GM19324 (cell line): ENCODE results near the gene GTPBP1.

Experiments
- ATAC-seq: cut with Tn5 transposase; IDR thresholded peaks from one replicate; pipeline ENCODE4 v1.9.1; 2021; ENCODE audit warnings: mild to moderate bottlenecking, moderate library complexity; ENCODE audit not compliant: unreplicated experiment, low FRiP score

GTPBP1 gene

DNA sequence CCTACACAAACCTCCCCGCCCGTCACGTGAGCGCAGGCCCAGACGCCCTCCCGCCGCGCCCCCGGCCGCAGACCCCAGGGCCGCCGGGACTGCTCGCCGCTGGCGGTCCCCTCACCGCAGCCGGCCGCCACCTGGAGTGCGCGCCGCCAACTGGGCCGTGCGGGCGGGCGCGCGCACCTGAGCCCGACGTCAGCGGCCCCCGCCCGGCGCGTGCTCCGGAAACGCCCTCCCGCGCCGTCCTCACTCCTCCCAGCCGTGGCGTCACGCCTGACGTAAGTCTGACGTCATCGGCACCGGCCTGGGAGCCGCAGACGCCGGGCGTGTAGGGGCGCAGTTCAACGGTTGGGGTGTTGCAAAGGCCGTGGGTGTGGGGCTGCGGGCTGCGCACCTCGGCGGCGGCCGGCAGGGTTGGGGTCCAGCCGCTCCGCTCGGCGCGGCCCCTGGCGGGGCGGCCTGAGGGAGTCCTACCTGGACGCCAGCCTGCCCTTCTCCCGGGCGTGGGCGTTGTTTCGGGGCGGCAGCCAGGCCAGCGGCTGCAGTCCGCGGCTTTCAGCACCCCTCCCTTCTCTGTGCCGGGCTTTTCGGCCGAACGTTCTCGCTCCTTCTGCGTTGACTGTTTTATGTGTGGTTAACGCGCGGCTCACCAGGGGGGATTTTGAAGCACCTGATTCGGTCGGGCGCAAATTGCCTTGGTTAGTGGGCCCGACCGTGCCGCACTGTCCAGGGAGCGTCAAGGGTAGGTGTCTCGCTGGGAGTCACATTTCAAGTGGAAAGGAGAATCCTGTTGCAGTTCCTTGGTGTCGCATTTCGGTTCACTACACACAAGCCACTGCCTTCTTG is 4.7 kb upstream of the GTPBP1 start, which contains the start of gene JOSD1:
JOSD1 (minus strand) TSS at position 155 of the 840 bp plus-strand sequence. CDS start 956 bp downstream, outside the sequence.
- peak; percentile 47 for ATAC-seq

DNA sequence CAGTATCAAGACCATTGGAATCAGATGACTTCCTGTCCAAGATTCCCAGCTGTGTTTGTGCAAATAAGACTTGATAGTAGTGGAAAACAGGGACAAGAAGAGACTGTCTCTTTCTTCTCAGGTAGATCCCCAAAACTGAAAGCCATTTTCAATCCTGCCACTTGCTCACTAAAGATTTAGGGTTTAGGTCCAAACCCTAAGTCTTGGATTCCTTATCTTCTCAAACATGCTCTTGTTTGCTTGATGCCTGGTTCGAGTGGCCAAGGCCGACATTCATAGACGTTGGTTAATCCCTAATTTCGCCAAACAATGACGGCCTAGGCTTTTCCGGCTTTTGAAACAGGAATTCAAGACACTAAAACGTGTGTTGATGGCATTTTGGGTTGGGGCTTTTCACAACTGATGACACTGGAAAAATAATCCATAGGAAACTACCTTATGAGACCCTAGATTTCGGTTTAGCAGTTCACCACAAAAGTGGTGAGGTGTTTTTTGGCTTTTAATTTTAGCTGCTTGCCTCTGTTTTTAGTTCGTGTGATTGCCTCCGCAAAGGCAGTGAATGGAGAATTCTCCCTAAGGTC is 1.0 kb upstream of the GTPBP1 start:
- ATAC-seq = no peak

DNA sequence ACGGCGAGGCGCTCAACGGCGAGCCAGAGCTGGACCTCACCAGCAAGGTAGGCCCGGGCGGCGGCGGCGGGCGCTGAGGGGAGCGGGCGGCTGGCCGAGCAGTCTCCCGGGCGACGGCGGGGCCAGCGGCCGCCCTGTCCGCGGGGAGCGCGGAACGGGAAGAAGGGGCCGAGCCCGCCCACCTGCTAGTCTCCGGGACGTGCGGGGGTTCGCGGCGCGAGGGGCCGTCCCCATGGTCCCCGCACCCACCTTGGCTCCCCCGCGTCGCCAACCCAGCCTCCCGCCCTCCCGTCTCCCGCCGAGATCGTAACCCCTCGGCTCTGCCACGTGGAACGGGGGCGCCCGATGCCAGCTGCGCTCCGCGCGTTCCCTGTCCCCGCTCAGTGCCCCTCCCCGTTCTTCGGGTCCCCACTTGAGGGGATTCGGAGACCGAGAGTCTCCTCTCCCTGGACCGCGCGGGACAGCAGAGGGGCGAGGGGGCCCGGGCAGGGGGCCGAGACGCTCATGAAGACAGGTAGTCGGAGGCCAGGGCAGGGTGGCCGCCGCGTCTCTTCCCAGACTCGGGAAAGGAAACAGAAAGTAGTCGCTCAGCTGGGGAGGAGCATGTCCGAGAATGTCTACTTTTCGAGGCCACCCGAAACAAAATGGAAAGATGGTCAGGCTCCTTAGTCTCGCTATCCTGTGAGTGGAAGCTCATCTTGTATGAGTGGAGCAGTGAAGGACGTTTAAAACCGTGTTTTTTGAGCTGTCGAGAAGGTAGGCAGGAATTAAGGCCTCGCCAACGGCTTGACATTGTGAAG is 557 bp downstream of the GTPBP1 start:
- peak; percentile 10 for ATAC-seq

DNA sequence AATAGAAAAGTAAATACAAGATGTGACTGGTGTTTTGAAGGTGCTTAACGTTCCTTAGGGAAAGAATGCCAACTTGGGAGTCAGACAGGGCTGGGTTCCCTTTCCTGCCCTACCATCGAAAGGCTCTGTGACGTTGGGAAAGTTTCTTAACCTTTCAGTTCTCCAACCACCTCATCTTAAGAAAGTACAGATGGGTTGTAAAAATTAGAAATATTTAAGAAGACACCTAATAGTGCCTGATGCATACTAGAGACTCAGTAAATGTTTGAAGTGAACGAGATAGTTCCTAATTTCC is 1.1 kb downstream of the GTPBP1 start:
- no peak for ATAC-seq

DNA sequence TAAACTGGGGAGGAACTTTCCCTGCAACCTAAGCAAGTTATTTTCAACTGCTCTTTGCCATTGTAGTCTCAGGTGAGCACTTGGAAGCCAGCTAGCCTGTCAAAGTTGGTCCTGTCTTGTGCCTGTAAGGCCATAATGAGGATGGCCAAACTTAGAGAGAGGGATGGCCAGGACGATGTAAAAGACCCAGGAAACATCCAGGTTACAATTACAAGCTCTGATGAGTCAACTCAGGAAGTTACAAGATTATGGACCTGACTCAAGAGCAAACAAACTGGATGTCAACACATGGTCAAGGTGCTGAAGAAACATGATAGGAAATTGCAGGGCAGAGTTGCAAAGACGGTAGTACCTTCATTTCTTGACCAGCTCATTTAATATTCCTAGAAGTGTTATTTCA is 1.6 kb downstream of the GTPBP1 start:
- ATAC-seq = no peak

DNA sequence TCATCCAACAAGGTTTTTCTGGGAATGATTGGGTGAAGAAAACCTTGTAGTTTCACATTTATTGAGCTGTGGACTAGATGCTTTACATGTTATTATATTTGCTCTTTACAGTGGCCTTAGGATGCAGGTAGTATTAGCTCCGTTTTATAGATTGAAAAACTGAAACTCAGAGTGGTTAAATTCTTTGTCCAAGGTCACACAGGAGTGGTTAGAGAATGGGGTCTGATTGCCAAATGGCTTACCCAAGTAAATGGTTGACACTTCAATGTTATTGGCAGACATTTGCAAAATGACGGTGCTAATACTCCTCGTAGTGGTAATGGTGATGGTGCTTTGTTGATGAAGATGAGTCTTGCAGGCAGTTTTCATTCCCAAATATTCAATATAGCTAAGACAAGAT is 2.2 kb downstream of the GTPBP1 start:
- no peak for ATAC-seq

DNA sequence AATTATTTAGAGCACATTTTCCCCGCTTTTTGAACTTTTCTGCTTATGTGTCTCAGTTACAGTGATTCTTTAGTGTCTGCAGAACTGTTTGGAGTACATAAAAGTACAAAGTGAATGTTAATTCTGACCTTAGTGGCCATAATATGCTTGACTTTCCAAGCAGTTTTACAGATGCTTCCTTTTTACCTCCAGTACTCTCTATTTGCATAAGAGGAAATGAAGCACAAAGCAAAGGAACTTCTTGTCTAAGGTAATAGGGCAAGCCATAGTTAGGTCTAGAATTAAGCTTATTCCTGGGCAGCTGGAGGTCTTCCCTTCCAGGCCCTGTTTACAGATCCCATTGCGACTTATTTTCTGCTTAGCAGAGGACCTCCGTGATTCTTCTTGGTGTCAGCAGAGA is 3.6 kb downstream of the GTPBP1 start:
- no peak for ATAC-seq

DNA sequence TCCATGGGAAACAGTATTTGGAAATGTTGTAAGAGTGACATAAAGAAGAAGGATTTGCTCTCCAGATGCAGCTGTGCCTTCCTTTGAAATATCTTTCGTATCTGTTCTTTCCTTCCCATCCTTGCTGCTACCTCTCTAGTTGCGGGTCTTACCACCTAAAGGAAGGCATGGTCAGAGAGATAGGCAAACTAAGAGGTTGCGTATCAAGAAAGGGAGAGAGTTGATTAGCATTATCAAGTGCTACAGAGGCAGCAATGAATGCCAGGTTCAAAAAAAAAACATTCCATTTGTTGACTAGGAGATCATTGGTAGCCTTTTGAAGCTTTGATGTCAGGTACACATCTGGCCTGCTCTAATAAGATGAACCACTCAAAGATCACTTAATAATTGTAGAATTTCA is 4.6 kb downstream of the GTPBP1 start:
- no peak for ATAC-seq

DNA sequence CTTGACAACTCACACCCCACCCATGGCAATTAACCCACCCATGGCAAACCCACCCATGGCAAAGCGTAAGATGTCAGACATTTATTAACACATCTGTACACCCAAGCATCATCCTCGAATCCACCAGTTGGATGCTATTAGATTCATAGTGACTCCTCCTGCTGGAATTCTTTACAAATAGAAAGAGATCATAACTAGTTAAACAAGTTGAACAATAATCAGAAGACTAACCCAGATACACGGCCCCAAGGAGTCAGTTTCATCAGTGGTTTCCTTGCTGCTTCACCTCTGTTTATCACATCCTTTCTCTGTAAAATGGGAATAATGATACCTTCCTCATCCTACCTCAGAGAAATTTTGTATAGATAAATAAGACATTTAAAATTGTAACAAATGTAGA is 5.1 kb downstream of the GTPBP1 start:
- no peak for ATAC-seq

DNA sequence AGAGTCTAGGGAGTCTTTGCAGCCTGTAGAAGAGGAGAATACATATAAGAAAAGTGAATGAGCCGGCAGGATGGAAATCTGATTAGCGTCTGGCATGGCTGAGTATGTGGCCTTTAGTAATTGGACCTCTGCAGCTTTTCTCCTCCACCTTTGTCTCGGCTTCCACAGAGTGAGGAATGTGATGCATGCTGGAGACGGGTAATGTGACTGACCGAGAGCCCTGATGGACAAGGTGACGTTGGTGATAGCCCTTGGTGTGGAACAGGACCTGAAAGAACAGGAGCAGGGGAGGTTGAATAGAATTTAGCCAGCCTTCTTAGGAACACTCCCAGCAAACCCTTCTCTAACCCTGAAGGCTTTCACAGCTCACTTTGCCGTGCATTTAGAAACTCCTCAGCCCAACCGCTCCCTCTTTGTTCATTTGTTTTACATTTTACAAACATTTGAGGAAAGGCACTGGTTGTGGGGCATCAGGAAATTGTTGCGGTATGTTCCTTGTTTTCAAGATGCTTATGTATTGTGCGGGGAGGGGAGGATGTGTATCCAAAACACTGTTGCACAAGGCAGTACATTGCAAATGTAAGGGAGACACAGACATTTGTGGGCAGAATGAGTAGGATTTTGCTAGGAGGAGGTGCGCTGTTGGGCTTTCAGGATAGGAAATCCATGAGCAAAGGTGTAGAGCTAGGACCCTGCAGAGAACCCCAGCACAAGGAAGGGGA is 6.9 kb downstream of the GTPBP1 start:
- no peak for ATAC-seq

DNA sequence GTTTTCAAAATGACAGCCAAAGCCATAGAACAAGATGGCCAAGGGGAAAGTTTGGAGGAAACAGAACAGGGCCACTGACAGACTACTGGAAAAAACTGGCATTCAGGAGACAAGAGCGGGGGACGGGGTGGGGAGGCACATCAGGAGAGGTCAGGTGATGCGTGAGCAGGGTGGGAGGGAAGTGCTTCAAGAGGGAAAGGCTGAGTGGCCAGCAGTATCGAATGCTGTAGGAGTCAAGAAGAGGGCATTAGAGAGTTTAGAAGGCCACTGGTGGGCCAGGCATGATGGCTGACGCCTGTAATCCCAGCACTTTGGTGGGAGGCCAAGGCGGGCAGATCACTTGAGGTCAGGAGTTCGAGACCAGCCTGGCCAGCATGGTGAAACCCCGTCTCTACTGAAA is 8.2 kb downstream of the GTPBP1 start:
- no peak for ATAC-seq

DNA sequence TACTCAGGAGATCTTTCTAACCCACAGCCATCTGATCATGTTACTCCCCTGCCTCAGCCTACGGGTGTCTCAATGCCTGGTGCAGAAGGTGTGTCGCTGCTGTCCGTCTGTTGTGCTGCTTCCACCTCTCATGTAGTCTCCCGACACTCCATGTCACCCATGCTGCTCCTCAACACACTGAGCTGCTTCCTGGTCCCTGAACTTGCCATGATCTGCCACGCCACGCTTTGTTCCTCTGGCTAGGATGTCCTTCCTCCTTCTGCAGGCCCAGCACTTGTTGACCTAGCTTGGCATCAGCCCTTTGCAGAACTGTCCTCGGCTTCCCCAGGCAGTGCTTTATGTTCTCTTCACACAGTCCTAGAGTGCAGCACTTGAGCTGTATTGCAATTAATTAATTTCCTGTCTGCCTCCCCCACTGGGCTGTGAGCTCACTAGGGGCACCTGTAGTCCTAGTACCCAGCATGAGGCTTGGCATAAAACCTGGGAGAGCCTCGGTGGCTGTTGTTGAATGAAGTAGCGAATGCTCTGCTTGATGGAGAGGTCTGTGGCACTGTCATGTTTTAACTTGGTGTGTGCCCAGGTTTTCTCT is 9.5 kb downstream of the GTPBP1 start:
- no peak for ATAC-seq

DNA sequence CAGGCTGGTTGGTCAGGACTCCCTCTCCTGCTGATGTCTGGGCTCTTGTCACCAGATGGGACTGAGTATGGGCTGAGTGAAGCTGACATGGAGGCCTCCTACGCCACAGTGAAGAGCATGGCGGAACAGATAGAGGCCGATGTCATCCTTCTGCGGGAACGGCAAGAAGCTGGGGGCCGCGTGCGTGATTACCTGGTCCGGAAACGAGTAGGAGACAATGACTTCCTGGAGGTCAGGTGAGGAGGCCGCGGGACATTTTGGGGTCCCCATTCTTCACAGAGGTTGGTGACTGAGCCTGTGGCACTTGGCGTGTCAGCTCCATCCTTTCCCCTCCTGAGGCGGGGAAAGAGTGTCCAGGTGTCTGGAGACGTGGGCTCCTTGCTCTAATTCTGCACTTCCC is 10.1 kb downstream of the GTPBP1 start:
- no peak for ATAC-seq

DNA sequence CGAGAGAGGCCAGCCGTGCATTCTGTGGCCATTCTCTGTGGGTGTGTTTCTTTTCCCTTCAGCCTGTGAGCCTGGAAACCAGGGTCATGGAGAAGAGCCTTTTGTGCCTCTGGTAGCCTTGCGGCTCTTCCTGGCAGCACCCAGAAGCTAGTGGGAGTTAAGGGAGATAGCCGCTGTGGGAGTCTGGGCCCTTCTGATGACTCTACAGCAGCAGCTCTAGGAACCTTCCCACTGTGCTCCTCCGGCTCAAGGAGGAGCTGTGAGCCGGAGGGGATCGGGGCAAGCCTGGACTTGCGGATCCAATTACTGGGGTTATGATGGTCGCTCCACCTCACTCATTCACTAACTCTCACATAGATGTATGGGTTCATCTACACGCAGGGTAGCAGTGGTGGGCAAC is 10.5 kb downstream of the GTPBP1 start:
- no peak for ATAC-seq

DNA sequence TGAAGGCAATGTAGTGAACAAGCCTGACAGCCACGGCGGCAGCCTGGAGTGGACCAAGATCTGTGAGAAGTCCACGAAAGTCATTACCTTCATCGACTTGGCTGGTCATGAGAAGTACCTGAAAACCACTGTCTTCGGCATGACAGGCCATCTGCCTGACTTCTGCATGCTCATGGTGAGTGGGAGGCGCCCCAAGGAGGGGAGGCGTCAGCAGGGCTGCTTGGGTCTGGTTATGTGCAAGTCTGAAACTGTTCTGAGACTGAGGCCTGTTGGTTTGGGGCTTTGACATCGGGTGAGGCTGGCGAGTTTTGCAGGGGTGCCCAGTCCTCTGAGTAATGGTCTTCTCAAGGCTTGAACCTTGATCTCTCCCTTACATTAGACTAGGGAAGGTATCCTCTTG is 11.1 kb downstream of the GTPBP1 start:
- ATAC-seq = no peak

DNA sequence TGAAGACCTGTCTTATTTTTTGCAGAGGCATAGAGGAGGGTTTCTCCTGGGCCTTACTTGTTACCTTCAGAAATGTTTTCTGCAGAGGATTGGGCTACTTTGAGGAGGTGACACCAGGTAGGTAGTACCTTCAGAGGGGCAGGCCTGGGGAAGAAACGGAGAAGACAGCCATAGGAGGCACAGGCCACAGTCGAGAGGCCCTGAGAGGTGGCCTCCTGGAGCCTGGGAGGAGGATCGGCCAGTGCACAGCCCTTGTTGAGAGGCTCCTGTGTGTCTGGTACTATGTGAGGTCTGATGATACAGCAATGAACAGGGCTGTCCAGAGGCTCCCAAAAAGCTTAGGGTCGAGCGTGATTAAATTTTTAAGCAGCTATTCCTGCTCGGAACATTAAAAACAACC is 11.5 kb downstream of the GTPBP1 start:
- no peak for ATAC-seq

DNA sequence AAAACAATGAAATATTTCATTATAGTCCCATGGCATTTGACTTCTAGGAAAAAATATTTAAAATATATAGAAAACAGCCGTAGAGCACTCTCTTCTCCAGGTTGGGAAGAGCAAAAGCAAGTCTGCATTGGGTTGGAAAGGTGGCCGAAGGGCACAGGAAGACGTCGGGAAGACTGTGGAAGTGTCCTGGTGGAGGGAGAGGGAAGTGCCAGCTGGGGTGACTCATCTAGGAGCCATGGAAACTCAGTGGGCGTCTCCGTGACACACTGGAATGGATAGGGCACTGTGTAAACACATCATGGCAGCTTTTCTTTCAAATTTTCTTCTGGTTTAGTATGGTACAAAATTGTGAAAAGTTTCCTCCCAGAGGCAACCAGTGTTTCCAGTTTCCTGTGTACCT is 12.7 kb downstream of the GTPBP1 start:
- ATAC-seq = no peak

DNA sequence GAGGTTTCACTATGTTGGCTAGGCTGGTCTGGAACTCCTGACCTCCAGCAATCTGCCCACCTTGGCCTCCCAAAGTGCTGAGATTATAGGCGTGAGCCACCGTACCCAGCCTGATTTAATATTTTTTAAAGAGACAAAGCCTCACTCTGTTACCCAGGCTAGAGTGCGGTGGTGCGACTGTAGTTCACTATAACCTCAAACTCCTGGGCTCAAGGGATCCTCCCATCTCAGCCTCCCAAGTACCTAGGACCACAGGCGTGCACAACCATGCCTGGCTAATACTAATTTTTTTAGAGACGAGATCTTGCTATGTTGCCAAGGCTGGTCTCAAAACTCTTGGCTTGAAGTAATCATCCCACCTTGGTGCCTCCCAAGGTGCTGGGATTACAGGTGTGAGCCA is 13.5 kb downstream of the GTPBP1 start:
- ATAC-seq = no peak

DNA sequence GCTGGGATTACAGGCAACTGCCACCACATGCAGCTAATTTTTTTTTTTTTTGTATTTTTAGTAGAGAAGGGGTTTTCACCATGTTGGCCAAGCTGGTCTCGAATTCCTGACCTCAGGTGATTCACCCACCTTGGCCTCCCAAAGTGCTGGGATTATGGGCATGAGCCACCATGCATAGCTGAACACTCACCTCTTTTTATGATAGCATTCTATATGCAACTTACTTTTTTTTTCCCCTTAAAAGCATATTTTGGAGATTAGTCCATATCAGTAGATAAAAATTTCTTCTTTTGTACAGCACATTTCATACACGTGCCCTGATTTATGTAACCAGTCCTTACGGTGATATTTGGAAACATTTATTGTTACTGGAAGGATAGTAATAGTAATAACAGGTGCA is 14.6 kb downstream of the GTPBP1 start:
- no peak for ATAC-seq

DNA sequence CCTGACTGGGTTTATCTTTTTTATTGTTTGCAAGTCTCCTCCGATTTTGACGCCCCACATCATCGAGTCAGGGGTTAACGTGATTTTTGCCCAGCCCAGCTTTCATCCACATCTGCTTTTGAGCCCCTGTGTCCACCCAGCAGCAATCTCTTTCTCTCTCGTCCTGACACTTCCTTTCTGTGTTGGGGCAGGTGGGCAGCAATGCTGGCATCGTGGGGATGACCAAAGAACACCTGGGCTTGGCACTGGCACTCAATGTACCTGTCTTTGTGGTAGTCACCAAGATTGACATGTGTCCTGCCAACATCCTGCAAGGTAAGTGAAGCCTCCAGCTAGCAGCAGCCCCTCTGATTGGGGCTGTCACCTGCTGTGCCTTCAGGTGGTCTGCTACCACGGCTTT is 15.8 kb downstream of the GTPBP1 start:
- no peak for ATAC-seq

DNA sequence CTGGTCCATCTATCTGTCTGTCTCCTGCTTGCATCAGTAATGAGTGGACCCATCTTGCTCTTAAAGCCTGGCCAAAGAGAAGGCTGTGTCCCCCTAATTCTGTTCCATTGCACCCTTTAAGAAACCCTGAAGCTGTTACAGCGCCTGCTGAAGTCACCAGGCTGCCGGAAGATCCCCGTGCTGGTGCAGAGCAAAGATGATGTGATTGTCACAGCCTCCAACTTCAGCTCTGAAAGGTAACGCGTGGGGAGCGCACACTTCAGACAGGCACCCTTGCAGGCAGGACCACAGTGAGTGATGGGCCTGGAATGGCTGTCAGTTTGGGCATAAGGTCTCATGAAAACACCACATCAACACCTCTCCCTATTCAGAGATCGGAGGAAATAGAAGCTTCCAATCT is 18.4 kb downstream of the GTPBP1 start:
- no peak for ATAC-seq
